Cerebellar cortex (tissue), 1 donor: ENCODE data around the gene SPDYE3.
"Not testable (repeated sequence)": the region's sequence is repeated elsewhere in the genome, so short reads cannot be mapped to it uniquely, and the experiment has no call there.

ENCODE experiments used
- DNase-seq: peaks from one replicate; pipeline ENCODE4 v3.0.0-alpha.2; 2015; ENCODE audit warnings: low spot score

Gene SPDYE3

GRCh38 chr7:100307402-100307801 lies at the start of gene SPDYE3:
TSS of gene SPDYE3 (plus strand) at chr7:100307702. CDS start at chr7:100307886, 184 bp downstream.
- DNase-seq = not testable (repeated sequence)

- DNase-seq = not testable (repeated sequence)
Measured at GRCh38 chr7:100259984-100260383, 47.5 kb upstream of the SPDYE3 start.

- DNase-seq = not testable (repeated sequence)
Measured at GRCh38 chr7:100262896-100263295, 44.6 kb upstream of the SPDYE3 start.

GRCh38 chr7:100264223-100264622 lies 43.3 kb upstream of the SPDYE3 start:
- DNase-seq = not testable (repeated sequence)

- DNase-seq = not testable (repeated sequence)
Measured at GRCh38 chr7:100264669-100265165, 42.8 kb upstream of the SPDYE3 start.

- DNase-seq = not testable (repeated sequence)
Measured at GRCh38 chr7:100265851-100266250, 41.7 kb upstream of the SPDYE3 start.

- DNase-seq = no peak
Measured at GRCh38 chr7:100266576-100267354, 40.7 kb upstream of the SPDYE3 start.

- no peak for DNase-seq
Measured at GRCh38 chr7:100267648-100268047, 39.9 kb upstream of the SPDYE3 start.

- not testable (repeated sequence) for DNase-seq
Measured at GRCh38 chr7:100268882-100269281, 38.6 kb upstream of the SPDYE3 start.

- DNase-seq = not testable (repeated sequence)
Measured at GRCh38 chr7:100269306-100270045, 38.0 kb upstream of the SPDYE3 start.

- peak; percentile 19 for DNase-seq
Measured at GRCh38 chr7:100270046-100270918, 37.2 kb upstream of the SPDYE3 start.

- peak; percentile 62 for DNase-seq
Measured at GRCh38 chr7:100270941-100271593, 36.4 kb upstream of the SPDYE3 start.

- peak; percentile 96 for DNase-seq
Measured at GRCh38 chr7:100271716-100272537, 35.6 kb upstream of the SPDYE3 start.

- not testable (repeated sequence) for DNase-seq
Measured at GRCh38 chr7:100272538-100272902, 35.0 kb upstream of the SPDYE3 start.

GRCh38 chr7:100275120-100275519 lies 32.4 kb upstream of the SPDYE3 start:
- DNase-seq = no peak

GRCh38 chr7:100276126-100276525 lies 31.4 kb upstream of the SPDYE3 start:
- not testable (repeated sequence) for DNase-seq

- DNase-seq = not testable (repeated sequence)
Measured at GRCh38 chr7:100282069-100282608, 25.4 kb upstream of the SPDYE3 start.

GRCh38 chr7:100283147-100283546 lies 24.4 kb upstream of the SPDYE3 start:
- not testable (repeated sequence) for DNase-seq

GRCh38 chr7:100287191-100287969 lies 20.1 kb upstream of the SPDYE3 start:
- DNase-seq = not testable (repeated sequence)
